K562 (cell line): Measurements from ENCODE around the gene CERS1. TPM values are rescaled to one million over a fixed set of nuclear protein-coding genes. Genes with fewer than 3 reads are reported as not detected.

Experiments
- ATAC-seq: fragments of 200-7000 bp; cut with Tn5 transposase; 3 replicates; pipeline ENCODE4 v1.9.1; 2020; ENCODE audit warnings: moderate library complexity
- BruUV-seq: library from RNA; stranded (reverse); fragments of 400-500 nt; replicated peaks from 2 replicates; lab custom pipeline; 2021; lab: Mats Ljungman, UMichigan
- CTCF ChIA-PET: fragments of 300-600 bp; formaldehyde crosslinking; extraction: SDS; loops from one replicate; lab custom pipeline; 2021; ENCODE audit warnings: low intra/inter-chr PET ratio; lab: Yijun Ruan, JAX
- POLR2A ChIA-PET: fragments of 300-600, 350-650 bp; sonication (Branson Sonifier 250); formaldehyde crosslinking; extraction: SDS; loops from one replicate; lab custom pipeline; 2021; ENCODE audit warnings: antibody characterized with exemption, inconsistent platforms; lab: Yijun Ruan, JAX
- DNase-seq, 4 experiments: peaks; one replicate each; pipeline versions ENCODE4 v3.0.0 to v3.0.0-alpha.2; 2011 to 2018; ENCODE audit warnings: low spot score in 3 of 4, mixed read lengths in 3 of 4; ENCODE audit errors: extremely low read depth in 1 of 4
- FAIRE-seq: peaks from 2 replicates; lab custom pipeline; 2011; peaks lifted over from hg19 to GRCh38; lab: Jason Lieb, UNC
- H2AFZ ChIP-seq: 2 replicates; pipeline ENCODE4 v1.6.0; 2011; ENCODE audit warnings: low read depth, low read length, control low read depth, inconsistent platforms
- H3K27ac ChIP-seq: fragments of 200-600 bp; 3 replicates; pipeline ENCODE4 v1.8.0; 2011; ENCODE audit warnings: low read depth, mild to moderate bottlenecking, control low read depth, inconsistent platforms, low read length, moderate library complexity, mixed read lengths; ENCODE audit errors: extremely low read depth
- H3K27me3 ChIP-seq, 2 experiments: fragments of 300-600 bp in 1 of 2; 2 replicates in 1 of 2; 3 replicates in 1 of 2; pipeline versions ENCODE4 v1.6.0 to v1.8.0; 2011; ENCODE audit warnings: inconsistent platforms in 2 of 2, low read length in 2 of 2, mild to moderate bottlenecking in 1 of 2, mixed read lengths in 1 of 2, moderate library complexity in 1 of 2; ENCODE audit not compliant: control insufficient read depth in 2 of 2, insufficient read depth in 2 of 2
- H3K36me3 ChIP-seq: fragments of 300-600 bp; 3 replicates; pipeline ENCODE4 v1.8.0; 2011; ENCODE audit warnings: mild to moderate bottlenecking, low read length, inconsistent platforms; ENCODE audit not compliant: control insufficient read depth, insufficient read depth
- H3K4me1 ChIP-seq, 2 experiments: fragments of 200-600 bp in 1 of 2; replicated peaks in 1 of 2; 2 replicates in 1 of 2; 3 replicates in 1 of 2; pipeline versions ENCODE4 v1.5.1 to v1.8.0; 2011; ENCODE audit warnings: inconsistent platforms in 2 of 2, low read length in 2 of 2, mild to moderate bottlenecking in 1 of 2, mixed read lengths in 1 of 2, moderate library complexity in 1 of 2; ENCODE audit not compliant: control insufficient read depth in 2 of 2, insufficient read depth in 2 of 2
- H3K4me2 ChIP-seq: 2 replicates; pipeline ENCODE4 v1.6.1; 2011; ENCODE audit warnings: low read length, control low read depth, inconsistent platforms, mixed read lengths; ENCODE audit not compliant: insufficient read depth
- H3K4me3 ChIP-seq: fragments of 200-600 bp; sonication (generic), shearing (Covaris generic); 2 replicates; pipeline ENCODE4 v1.5.1; 2016; ENCODE audit warnings: control low read depth, inconsistent platforms
- H3K79me2 ChIP-seq: fragments of 200-600 bp; 3 replicates; pipeline ENCODE4 v1.8.0; 2011; ENCODE audit warnings: low read length, inconsistent platforms; ENCODE audit not compliant: control insufficient read depth, insufficient read depth
- H3K9ac ChIP-seq, 2 experiments: 2 replicates each; pipeline versions ENCODE4 v1.6.0 to v1.6.1; 2011; ENCODE audit warnings: low read depth in 2 of 2, low read length in 2 of 2, control low read depth in 1 of 2, inconsistent platforms in 1 of 2, mild to moderate bottlenecking in 1 of 2, mixed read lengths in 1 of 2; ENCODE audit not compliant: insufficient read depth in 1 of 2
- H3K9me1 ChIP-seq: one replicate; pipeline ENCODE4 v1.6.0; 2011; ENCODE audit warnings: inconsistent platforms, mild to moderate bottlenecking, low read length, moderate library complexity; ENCODE audit not compliant: control insufficient read depth, insufficient read depth
- H3K9me3 ChIP-seq: replicated peaks from 2 replicates; pipeline ENCODE4 v1.5.1; 2011; ENCODE audit warnings: low read depth, low read length, inconsistent platforms; ENCODE audit not compliant: control insufficient read depth, insufficient read depth
- H4K20me1 ChIP-seq: replicated peaks from 2 replicates; pipeline ENCODE4 v1.6.1; 2011; ENCODE audit warnings: low read length, inconsistent platforms, mixed read lengths; ENCODE audit not compliant: control insufficient read depth, insufficient read depth
- ESRRA ChIP-seq: fragments of 450-650 bp; IDR thresholded peaks from 2 replicates; pipeline ENCODE4 v1.6.1; 2014; ENCODE audit warnings: low read depth, mild to moderate bottlenecking, moderate library complexity, borderline replicate concordance
- EZH2 ChIP-seq: IDR thresholded peaks from 2 replicates; pipeline ENCODE4 v1.6.1; 2012; ENCODE audit warnings: low read depth, mild to moderate bottlenecking, inconsistent platforms, low read length, borderline replicate concordance
- FOXJ2 ChIP-seq: fragments of 200-800 bp; sonication (Bioruptor generic); IDR thresholded peaks from 2 replicates; pipeline ENCODE4 v1.6.1; 2016; ENCODE audit warnings: missing genetic modification characterization, missing compliant biosample characterization
- FOXP1 ChIP-seq: sonication (generic); formaldehyde crosslinking; IDR thresholded peaks from 2 replicates; pipeline ENCODE4 v1.8.0; 2022; ENCODE audit warnings: mild to moderate bottlenecking, missing genetic modification reagents
- GATAD2B ChIP-seq: fragments of 450-650 bp; IDR thresholded peaks from 2 replicates; pipeline ENCODE4 v1.6.1; 2017; ENCODE audit warnings: mild to moderate bottlenecking, borderline replicate concordance
- HDAC1 ChIP-seq, 2 experiments: fragments of 450-650 bp; IDR thresholded peaks; 2 replicates each; pipeline ENCODE4 v1.6.1; 2016 to 2017; ENCODE audit warnings: inconsistent platforms in 1 of 2, mild to moderate bottlenecking in 1 of 2, moderate library complexity in 1 of 2
- LCOR ChIP-seq: sonication (generic); formaldehyde crosslinking; IDR thresholded peaks from 2 replicates; pipeline ENCODE4 v1.8.0; 2022; ENCODE audit warnings: mild to moderate bottlenecking, missing genetic modification reagents
- NCOA6 ChIP-seq: fragments of 450-650 bp; IDR thresholded peaks from 2 replicates; pipeline ENCODE4 v1.6.1; 2017; ENCODE audit warnings: mild to moderate bottlenecking
- SETDB1 ChIP-seq: IDR thresholded peaks from one replicate; pipeline ENCODE4 v1.6.1; 2012; ENCODE audit warnings: low read length, control low read depth, inconsistent platforms
- SLC30A9 ChIP-seq: fragments of 250-450 bp; sonication (Bioruptor Pico); IDR thresholded peaks from 2 replicates; pipeline ENCODE4 v1.8.0; 2022; ENCODE audit warnings: mild to moderate bottlenecking, moderate library complexity
- ZBTB1 ChIP-seq: sonication (generic); formaldehyde crosslinking; IDR thresholded peaks from 2 replicates; pipeline ENCODE4 v1.8.1; 2023; ENCODE audit warnings: missing genetic modification reagents, low read depth, mild to moderate bottlenecking, borderline replicate concordance
- ZKSCAN1 ChIP-seq: fragments of 150-350 bp; IDR thresholded peaks from 2 replicates; pipeline ENCODE4 v1.6.1; 2016; ENCODE audit warnings: low read depth, low read length
- ZKSCAN8 ChIP-seq: fragments of 200-800 bp; sonication (Bioruptor generic); IDR thresholded peaks from 2 replicates; pipeline ENCODE4 v1.6.1; 2016; ENCODE audit warnings: missing genetic modification characterization, missing compliant biosample characterization
- ZNF324 ChIP-seq: fragments of 250-450 bp; sonication (Bioruptor Pico); IDR thresholded peaks from 2 replicates; pipeline ENCODE4 v1.4.0; 2020; ENCODE audit warnings: mild to moderate bottlenecking
- ZNF436 ChIP-seq: fragments of 250-450, 450-650 bp; sonication (Bioruptor Pico); formaldehyde crosslinking; IDR thresholded peaks from 2 replicates; pipeline ENCODE4 v1.7.0; 2020; ENCODE audit warnings: mild to moderate bottlenecking
- ZNF444 ChIP-seq: fragments of 250-450 bp; sonication (Bioruptor Pico); IDR thresholded peaks from 2 replicates; pipeline ENCODE4 v1.4.0; 2020; ENCODE audit warnings: mild to moderate bottlenecking, moderate library complexity
- ZNF699 ChIP-seq: fragments of 250-450 bp; sonication (Bioruptor Pico); IDR thresholded peaks from 2 replicates; pipeline ENCODE4 v1.8.0; 2021; ENCODE audit warnings: mild to moderate bottlenecking, moderate library complexity; ENCODE audit not compliant: insufficient replicate concordance
- ZNF766 ChIP-seq: fragments of 200-800 bp; sonication (Bioruptor generic); conservative IDR thresholded peaks from 2 replicates; pipeline ENCODE4 v1.6.1; 2016; ENCODE audit warnings: missing genetic modification characterization, missing compliant biosample characterization
- ZNF77 ChIP-seq: fragments of 250-450 bp; sonication (Bioruptor Pico); IDR thresholded peaks from 2 replicates; pipeline ENCODE4 v1.5.0; 2020
- WGBS: fragments of 100-300 bp; shearing (Covaris generic); methylation state at CpG from one replicate; pipeline ENCODE4 v1.1.6; 2016; ENCODE audit warnings: low coverage, mixed read lengths; ENCODE audit not compliant: insufficient coverage; ENCODE audit errors: missing lambda C conversion rate; 5-methylcytosine and 5-hydroxymethylcytosine counted together
- in situ Hi-C: fragments of 300-500 bp; cut with MboI; formaldehyde crosslinking; loops from 4 replicates; pipeline ENCODE4 v1.15.0; 2018; ENCODE audit warnings: inconsistent platforms, mixed read lengths
- intact Hi-C: fragments of 100-400 bp; cut with micrococcal nuclease; formaldehyde crosslinking; loops from 2 replicates; pipeline ENCODE4 v1.14.2; 2022
- polyA plus RNA-seq, 8 experiments: library from polyadenylated mRNA; depleted of rRNA in 4 of 8; stranded (reverse) in 5 of 8; unstranded in 3 of 8; fragments of >200 nt; fragmentation: Nextera tagmentation in 2 of 8; fragmentation: Illumina TruSeq in 1 of 8; extraction: Ambion mirVana in 2 of 8; extraction: Trizol in 1 of 8; gene quantifications; 2 replicates each; pipeline versions ENCODE4 v1.2.1 to v1.2.3, GENCODE V29; 2011 to 2014; ENCODE audit warnings: inconsistent platforms in 1 of 8, missing spikeins in 1 of 8
- total RNA-seq, 7 experiments: library from RNA; depleted of rRNA in 6 of 7; stranded (reverse); fragments of >200 nt in 6 of 7; fragmentation: Illumina TruSeq in 2 of 7; extraction: Trizol in 2 of 7; gene quantifications; 2 replicates each; pipeline versions ENCODE4 v1.2.1 to v1.2.3, GENCODE V29; 2011 to 2021; ENCODE audit warnings: low replicate concordance in 1 of 7
- TF ChIP-seq, protein P1 (sequence below), 3 experiments: IDR thresholded peaks in 2 of 3; conservative IDR thresholded peaks in 1 of 3; 2 replicates each; pipeline ENCODE4 v1.5.1; 2011 to 2012; ENCODE audit warnings: low read length in 3 of 3, mild to moderate bottlenecking in 3 of 3, control low read depth in 2 of 3, improper control_type of control experiment in 1 of 3, inconsistent platforms in 1 of 3, low read depth in 1 of 3, mixed read lengths in 1 of 3, moderate library complexity in 1 of 3; ENCODE audit not compliant: insufficient read depth in 2 of 3

Gene CERS1
- total and polyA plus RNA-seq, 9 of the 15 experiments (the other 6 are each of a cell fraction or from before 2014, with no cell fraction given), result 0.33 to 1.5 (median 0.86) TPM; not detected in 2

DNA sequence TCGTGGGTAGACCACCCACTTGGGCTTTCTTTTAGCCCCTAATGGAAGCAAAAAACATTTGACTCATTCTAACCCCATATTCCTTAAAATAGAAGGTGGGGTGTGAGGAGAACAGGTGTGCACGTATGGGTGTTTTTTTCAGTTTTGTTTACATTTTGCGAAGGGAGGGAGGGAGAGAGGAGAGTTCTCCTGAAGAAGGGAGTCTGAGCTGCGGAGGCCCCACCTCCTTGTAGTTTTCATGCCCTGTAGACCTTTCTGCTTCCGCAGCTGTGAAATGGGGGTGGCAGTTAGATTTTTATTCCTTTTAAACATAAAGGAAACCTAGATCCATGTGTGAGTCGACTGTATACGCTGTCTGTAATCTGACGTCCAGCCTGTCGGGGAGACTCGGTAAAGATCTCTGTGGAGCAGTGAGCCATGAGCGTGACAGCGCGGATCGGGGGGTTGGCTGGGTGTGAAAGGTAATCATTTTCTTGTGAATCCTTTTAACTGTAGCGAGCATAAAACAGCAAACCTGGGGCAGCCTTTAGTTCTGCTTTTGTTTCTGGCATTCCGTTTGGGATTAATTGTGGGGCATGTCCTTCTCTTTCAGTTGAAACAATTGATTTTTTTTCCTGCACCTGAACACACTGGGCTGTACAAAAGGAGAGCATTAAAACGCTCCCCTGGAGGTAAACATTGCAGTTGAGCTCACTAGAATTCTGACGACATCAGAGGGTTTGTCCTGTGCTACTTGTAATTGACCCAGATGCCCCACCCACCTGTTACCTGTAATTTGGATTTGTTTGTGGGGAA is 61.9 kb downstream of the CERS1 start:
- peaks cover 6% of the 10 kb centered on the region for H3K9me1 ChIP-seq
- H3K4me3 ChIP-seq, result peak overlapping the region; percentile 90
- BruUV-seq, result no TSS peak
- peak overlapping the region; percentile 24; the same call in 1 of the 3 replicates for H3K27ac ChIP-seq
- ATAC-seq (peak; percentile 34), FAIRE-seq (peak; percentile 52), DNase-seq (peak in 2 of 4 experiments; percentile 23 to 33)
- 6% methylated on average over 18 of the region's 18 CpGs for WGBS
- ChIA-PET CTCF (no interaction called here), POLR2A (interaction anchor here (0.8 to 4.3 kb wide), 5 partner anchors 8 to 492 kb away, joined by 3 to 21 read pairs (median 4); no protein-coding TSS in a partner anchor)
- no peaks in the 10 kb centered on the region for H3K9me3 ChIP-seq
- in situ Hi-C loops, result no loop called here
- H4K20me1 ChIP-seq, result peaks cover 56% of the 10 kb centered on the region
- peaks cover 16 to 22% of the 10 kb centered on the region in 2 experiments for H3K4me1 ChIP-seq
- no peaks in the 10 kb centered on the region for H3K27me3 ChIP-seq
- intact Hi-C loops, result loop anchor here (5.0 kb wide), 1 partner anchor 197 kb away; the partner anchor contains the start of gene KLHL26
- H3K9ac ChIP-seq, result peak overlapping the region; percentile 34 to 89
- H3K36me3 ChIP-seq, result peaks cover 54% of the 10 kb centered on the region
- peaks cover 75% of the 10 kb centered on the region for H3K79me2 ChIP-seq
- no peak overlapping the region for H2AFZ ChIP-seq
- peak overlapping the region; percentile 100 for H3K4me2 ChIP-seq
- TF ChIP-seq NCOA6 (no peak), ZKSCAN8 (peak; percentile 59; the same call in 1 of the 2 replicates), SLC30A9 (no peak), FOXJ2 (tag) (no peak), ESRRA (no peak), FOXP1 (CRISPR knock-in tag) (no peak), ZNF766 (no peak), ZNF444 (CRISPR knock-in tag) (no peak), ZNF699 (CRISPR knock-in tag) (no peak), ZNF324 (CRISPR knock-in tag) (no peak), GATAD2B (no peak), ZNF77 (CRISPR knock-in tag) (no peak), HDAC1 (IDR thresholded peaks at IDR 0.05) (0 out of 4 replicates have a peak, but pooled peaks of 1 of the 2 experiments have one; percentile 13), ZNF436 (CRISPR knock-in tag) (no peak), EZH2 (no peak), ZBTB1 (CRISPR knock-in tag) (no peak), SETDB1 (no peak), LCOR (CRISPR knock-in tag) (no peak), ZKSCAN1 (no peak)
- TF ChIP-seq, protein P1, sequence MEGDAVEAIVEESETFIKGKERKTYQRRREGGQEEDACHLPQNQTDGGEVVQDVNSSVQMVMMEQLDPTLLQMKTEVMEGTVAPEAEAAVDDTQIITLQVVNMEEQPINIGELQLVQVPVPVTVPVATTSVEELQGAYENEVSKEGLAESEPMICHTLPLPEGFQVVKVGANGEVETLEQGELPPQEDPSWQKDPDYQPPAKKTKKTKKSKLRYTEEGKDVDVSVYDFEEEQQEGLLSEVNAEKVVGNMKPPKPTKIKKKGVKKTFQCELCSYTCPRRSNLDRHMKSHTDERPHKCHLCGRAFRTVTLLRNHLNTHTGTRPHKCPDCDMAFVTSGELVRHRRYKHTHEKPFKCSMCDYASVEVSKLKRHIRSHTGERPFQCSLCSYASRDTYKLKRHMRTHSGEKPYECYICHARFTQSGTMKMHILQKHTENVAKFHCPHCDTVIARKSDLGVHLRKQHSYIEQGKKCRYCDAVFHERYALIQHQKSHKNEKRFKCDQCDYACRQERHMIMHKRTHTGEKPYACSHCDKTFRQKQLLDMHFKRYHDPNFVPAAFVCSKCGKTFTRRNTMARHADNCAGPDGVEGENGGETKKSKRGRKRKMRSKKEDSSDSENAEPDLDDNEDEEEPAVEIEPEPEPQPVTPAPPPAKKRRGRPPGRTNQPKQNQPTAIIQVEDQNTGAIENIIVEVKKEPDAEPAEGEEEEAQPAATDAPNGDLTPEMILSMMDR (IDR thresholded peaks at IDR 0.05 in 2 of 3, conservative IDR thresholded peaks at IDR 0.05 in 1 of 3; ENCODE audit: insufficient read depth in 2 of 3, low read depth in 1 of 3, low read length in 3 of 3), result no peak
